GM13977 (cell line): ENCODE data around the gene ACADVL.
A peak's percentile ranks its signal among the peaks of the same experiment; 100 is the strongest.

Experiments
- DNase-seq: peaks from one replicate; pipeline ENCODE4 v3.0.0; 2012; ENCODE audit warnings: low spot score
- in situ Hi-C: fragments of 300-500 bp; cut with MboI; formaldehyde crosslinking; loops from one replicate; pipeline ENCODE4 v1.12.0; 2022; ENCODE audit warnings: low sequenced_read_pairs, low pct_unique_long_range_greater_than_20kb, mixed read lengths, inconsistent platforms; ENCODE audit not compliant: unreplicated experiment
- TF ChIP-seq, protein P1 (sequence below): IDR thresholded peaks from 2 replicates; pipeline ENCODE4 v1.5.1; 2012; ENCODE audit warnings: mild to moderate bottlenecking, control low read depth; ENCODE audit not compliant: insufficient read depth; ENCODE audit errors: extremely low read depth, missing control alignments

ACADVL gene

DNA sequence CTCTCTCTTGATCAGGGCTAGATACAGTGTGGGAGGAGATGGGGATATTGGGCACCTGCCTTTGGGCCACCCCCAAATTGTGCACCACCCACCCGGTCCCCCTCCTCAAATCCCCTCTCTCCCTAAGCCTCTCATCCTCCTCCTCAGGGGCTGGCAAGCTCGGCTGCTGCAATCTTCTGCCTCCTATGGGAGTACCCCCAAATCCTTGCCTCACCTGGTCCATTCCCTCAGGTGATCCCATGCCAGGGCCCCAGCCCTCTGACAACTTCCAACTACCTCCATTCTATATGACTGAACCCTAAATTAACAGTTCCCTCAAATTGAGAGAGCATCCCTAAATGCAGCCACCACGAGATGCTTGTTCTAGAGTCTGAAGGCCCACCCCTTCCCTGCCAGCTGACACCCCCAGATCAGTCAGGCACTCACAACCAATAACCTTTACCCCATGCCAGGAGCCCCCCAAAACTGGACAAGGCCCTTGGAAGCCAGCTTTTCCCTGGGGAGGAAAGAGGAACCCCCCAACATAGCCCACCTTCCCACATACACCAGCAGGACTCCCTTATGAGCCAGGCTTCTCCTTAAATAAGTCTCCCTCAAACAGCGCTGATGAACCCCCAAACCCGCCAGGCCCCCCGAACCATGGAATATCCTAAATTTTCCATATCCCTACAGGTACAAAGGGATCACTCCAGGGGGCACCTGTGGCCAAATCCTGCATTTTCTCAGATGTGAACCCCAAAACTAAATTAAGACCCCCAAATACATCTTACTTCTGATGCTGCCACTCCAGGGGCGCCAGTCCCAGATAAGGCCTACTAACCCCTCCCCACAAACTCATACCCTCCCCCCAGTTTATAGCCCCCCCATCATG is 3.3 kb upstream of the ACADVL start:
- in situ Hi-C loops = no loop called here
- TF ChIP-seq, protein P1, sequence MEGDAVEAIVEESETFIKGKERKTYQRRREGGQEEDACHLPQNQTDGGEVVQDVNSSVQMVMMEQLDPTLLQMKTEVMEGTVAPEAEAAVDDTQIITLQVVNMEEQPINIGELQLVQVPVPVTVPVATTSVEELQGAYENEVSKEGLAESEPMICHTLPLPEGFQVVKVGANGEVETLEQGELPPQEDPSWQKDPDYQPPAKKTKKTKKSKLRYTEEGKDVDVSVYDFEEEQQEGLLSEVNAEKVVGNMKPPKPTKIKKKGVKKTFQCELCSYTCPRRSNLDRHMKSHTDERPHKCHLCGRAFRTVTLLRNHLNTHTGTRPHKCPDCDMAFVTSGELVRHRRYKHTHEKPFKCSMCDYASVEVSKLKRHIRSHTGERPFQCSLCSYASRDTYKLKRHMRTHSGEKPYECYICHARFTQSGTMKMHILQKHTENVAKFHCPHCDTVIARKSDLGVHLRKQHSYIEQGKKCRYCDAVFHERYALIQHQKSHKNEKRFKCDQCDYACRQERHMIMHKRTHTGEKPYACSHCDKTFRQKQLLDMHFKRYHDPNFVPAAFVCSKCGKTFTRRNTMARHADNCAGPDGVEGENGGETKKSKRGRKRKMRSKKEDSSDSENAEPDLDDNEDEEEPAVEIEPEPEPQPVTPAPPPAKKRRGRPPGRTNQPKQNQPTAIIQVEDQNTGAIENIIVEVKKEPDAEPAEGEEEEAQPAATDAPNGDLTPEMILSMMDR = no peak

DNA sequence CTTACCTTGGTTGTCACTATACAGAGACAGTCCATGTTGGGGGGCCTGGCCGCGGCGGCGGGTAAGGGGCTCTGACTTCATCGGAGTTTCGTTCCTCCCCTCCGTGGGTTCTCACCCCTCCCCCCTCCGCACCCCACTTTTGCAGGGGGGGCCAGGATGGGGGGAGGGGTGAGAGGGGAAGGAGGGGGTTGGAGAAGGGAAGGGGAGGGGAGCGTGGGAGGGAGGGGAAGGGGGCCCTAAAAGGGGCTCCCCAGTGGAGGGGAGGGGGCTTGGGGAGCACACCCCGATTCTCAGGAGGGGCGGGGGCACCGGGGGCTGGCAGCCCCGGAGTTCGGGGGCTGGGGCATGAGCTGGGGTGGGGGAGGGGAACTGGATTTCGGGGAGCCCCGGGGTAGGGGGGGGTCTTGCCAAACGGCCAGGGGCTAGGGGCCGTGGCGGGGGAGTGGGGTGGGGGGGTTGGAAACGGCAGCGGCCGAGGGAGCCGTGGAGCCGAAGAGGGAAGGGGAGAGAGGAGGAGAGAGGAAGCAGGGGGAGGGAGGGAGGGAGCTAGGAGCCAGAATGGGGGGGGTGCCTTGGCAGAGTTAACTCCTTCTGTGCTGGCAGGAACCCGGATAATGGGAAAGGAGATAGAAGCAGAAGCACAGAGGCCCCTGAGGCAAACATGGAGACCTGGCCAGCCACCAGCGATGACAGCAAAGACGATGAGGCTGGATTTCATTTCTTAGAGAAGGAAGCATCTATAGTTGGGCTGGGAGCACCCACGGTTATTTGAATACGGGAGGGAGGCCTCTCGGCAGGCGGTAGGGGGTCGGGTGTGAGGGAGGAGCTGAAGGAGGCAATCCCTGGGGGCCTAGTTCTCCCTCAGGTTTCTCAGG is 2.4 kb upstream of the ACADVL start:
- peak; percentile 64 for DNase-seq
- in situ Hi-C loops = no loop called here
- TF ChIP-seq, protein P1 = no peak

More for the DNA sequence above, 3.3 kb upstream of the ACADVL start:
- DNase-seq = no peak

DNA sequence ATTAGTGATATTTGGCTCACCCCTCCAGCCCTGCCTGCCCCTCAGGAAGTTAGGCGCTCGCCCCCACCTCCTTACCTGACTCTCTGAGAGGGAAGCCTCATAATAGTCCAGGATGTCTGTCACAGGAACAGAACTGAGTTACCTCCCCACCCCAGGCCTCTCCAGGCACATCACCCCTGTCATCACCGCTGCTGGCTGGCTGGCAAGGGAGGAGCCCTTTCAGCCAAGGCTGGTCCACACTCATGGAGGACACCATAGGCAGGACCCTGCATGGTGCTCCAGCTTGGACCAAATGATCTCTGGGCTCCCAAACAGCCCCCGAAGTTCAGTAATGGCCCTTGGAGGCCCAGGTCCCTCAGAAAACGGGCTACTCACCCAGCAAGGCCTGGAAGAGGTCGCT is 1.6 kb upstream of the ACADVL start:
- TF ChIP-seq, protein P1 = no peak
- in situ Hi-C loops = no loop called here
- DNase-seq = no peak

DNA sequence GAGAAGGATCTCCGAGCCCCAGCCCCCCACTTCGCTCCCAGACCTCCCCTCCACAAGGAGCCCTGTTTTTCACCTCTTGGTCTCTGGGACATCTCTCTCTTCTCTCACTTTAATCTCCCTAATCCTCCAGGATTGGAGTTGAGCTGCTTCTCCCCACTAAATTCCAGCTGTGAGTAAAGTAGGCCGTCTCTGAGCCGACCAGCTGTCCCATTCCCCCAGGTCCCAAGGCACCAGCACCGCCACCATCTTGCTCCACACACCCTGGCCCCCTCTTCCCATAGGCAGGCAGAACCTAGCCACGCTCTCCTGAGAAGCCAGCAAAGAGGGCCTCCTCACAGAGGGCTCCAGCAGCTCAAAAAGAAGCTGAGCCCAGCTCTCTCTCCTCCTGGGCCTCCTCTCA is 980 bp upstream of the ACADVL start:
- no peak for DNase-seq
- TF ChIP-seq, protein P1 = no peak
- in situ Hi-C loops = no loop called here

DNA sequence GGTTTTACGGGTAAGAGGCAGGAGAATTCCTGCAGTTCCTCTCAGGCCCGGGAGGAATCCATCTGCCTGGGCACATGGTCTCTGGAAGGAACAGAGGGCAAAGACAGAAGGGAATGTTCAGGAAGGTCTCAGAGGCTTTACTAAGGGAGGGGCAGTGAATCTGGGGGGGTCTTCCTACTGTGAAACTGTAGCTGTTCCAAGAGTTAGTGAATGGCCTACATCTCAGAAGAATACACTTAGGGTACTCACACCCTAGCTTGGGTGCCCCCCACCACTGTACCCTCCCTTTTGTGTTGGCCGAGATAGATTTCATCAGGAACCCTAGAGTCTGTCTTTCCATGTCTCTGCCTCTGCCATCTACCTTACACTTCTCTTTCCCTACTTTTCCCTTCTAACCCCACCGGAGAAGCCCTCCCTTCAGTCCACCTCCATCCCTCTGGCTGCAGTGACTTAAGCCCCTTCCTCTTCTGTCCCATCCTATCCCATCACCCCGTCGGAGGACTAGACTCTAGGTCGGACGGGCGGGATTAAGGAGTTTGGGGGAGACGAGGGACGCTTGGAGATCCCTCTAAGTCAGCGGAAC is 418 bp upstream of the ACADVL start:
- in situ Hi-C loops = no loop called here
- TF ChIP-seq, protein P1 = no peak
- DNase-seq = no peak

DNA sequence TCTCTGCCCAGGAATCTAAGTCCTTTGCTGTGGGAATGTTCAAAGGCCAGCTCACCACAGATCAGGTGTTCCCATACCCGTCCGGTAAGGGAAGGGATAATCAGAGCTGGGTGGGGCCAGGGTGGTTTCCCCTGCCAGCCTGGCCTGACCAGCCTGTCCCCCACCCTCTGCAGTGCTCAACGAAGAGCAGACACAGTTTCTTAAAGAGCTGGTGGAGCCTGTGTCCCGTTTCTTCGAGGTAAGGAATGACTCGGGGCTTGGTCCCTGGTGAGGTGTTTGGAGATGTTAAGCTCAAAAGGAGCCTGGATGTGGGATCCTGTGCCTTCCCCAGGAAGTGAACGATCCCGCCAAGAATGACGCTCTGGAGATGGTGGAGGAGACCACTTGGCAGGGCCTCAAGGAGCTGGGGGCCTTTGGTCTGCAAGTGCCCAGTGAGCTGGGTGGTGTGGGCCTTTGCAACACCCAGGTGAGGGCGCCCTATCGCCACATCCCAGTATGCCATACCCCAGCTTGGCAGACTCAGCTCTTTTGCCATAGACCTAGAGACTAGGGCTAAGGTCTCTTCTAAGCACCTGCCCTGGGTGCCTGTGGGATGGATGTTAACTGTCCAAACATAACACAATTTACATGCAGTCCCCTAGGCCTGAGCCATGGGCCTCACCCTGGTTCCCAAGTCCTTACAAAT is 997 bp downstream of the ACADVL start:
- in situ Hi-C loops = no loop called here
- TF ChIP-seq, protein P1 = peak; percentile 64
- peak; percentile 79 for DNase-seq
